Keratinocyte (primary cell): ENCODE data around the gene SH2D2A. TPM values are rescaled to one million over a fixed set of nuclear protein-coding genes. Genes with fewer than 3 reads are reported as not detected.
A peak's percentile ranks its signal among the peaks of the same experiment; 100 is the strongest.

ENCODE experiments used
- DNase-seq: peaks from one replicate; pipeline ENCODE4 v3.0.0-alpha.2; 2011; ENCODE audit warnings: low read depth, missing footprints, low spot score
- FAIRE-seq: peaks from 2 replicates; lab custom pipeline; 2011; peaks lifted over from hg19 to GRCh38; lab: Jason Lieb, UNC
- H2AFZ ChIP-seq: 2 replicates; pipeline ENCODE4 v1.6.0; 2012; ENCODE audit warnings: low read length, control low read depth, inconsistent platforms; ENCODE audit not compliant: control insufficient read depth
- H3K27ac ChIP-seq: 2 replicates; pipeline ENCODE4 v1.5.1; 2011; ENCODE audit warnings: low read length; ENCODE audit not compliant: control insufficient read depth, insufficient read depth
- H3K27me3 ChIP-seq: 3 replicates; pipeline ENCODE4 v1.6.0; 2011; ENCODE audit warnings: low read length; ENCODE audit not compliant: control insufficient read depth, insufficient read depth; ENCODE audit errors: extremely low read depth
- H3K36me3 ChIP-seq, 2 experiments: 2 replicates in 1 of 2; 3 replicates in 1 of 2; pipeline ENCODE4 v1.5.1; 2011; ENCODE audit warnings: low read length in 2 of 2, mild to moderate bottlenecking in 1 of 2; ENCODE audit not compliant: control insufficient read depth in 2 of 2, insufficient read depth in 2 of 2; ENCODE audit errors: extremely low read depth in 1 of 2
- H3K4me1 ChIP-seq: 3 replicates; pipeline ENCODE4 v1.5.1; 2011; ENCODE audit warnings: low read length; ENCODE audit not compliant: control insufficient read depth, insufficient read depth; ENCODE audit errors: extremely low read depth
- H3K4me2 ChIP-seq: 3 replicates; pipeline ENCODE4 v1.6.0; 2011; ENCODE audit warnings: low read depth, low read length; ENCODE audit not compliant: control insufficient read depth, insufficient read depth; ENCODE audit errors: extremely low read depth
- H3K4me3 ChIP-seq, 3 experiments: fragments of 200-600 bp in 1 of 3; sonication (generic) in 1 of 3; 2 replicates in 2 of 3; 3 replicates in 1 of 3; pipeline ENCODE4 v1.5.1; 2011 to 2016; ENCODE audit warnings: low read length in 3 of 3, mild to moderate bottlenecking in 3 of 3, control low read depth in 2 of 3, inconsistent platforms in 1 of 3, low read depth in 1 of 3, mixed read lengths in 1 of 3, mixed run types in 1 of 3, moderate library complexity in 1 of 3; ENCODE audit not compliant: control insufficient read depth in 2 of 3, insufficient read depth in 2 of 3; ENCODE audit errors: extremely low read depth in 1 of 3
- H3K79me2 ChIP-seq: 2 replicates; pipeline ENCODE4 v1.6.0; 2012; ENCODE audit warnings: low read length; ENCODE audit not compliant: control insufficient read depth, insufficient read depth
- H3K9ac ChIP-seq: 3 replicates; pipeline ENCODE4 v1.6.0; 2011; ENCODE audit warnings: low read length; ENCODE audit not compliant: control insufficient read depth, insufficient read depth; ENCODE audit errors: extremely low read depth
- H3K9me1 ChIP-seq: 3 replicates; pipeline ENCODE4 v1.6.0; 2011; ENCODE audit warnings: low read length; ENCODE audit not compliant: control insufficient read depth, insufficient read depth; ENCODE audit errors: extremely low read depth
- H3K9me3 ChIP-seq: 2 replicates; pipeline ENCODE4 v1.5.1; 2012; ENCODE audit warnings: low read depth, low read length; ENCODE audit not compliant: control insufficient read depth
- H4K20me1 ChIP-seq: 3 replicates; pipeline ENCODE4 v1.6.0; 2011; ENCODE audit warnings: low read length; ENCODE audit not compliant: control insufficient read depth, insufficient read depth; ENCODE audit errors: extremely low read depth
- CTCF ChIP-seq, 3 experiments: IDR thresholded peaks in 1 of 3; conservative IDR thresholded peaks in 1 of 3; optimal IDR thresholded peaks in 1 of 3; 2 replicates in 2 of 3; 3 replicates in 1 of 3; pipeline versions ENCODE3 to v1.5.1; 2011; ENCODE audit warnings: low read length in 3 of 3, mild to moderate bottlenecking in 3 of 3, moderate library complexity in 2 of 3, control low read depth in 1 of 3, inconsistent platforms in 1 of 3; ENCODE audit not compliant: insufficient read depth in 2 of 3; ENCODE audit errors: extremely low read depth in 1 of 3
- EZH2 ChIP-seq: IDR thresholded peaks from one replicate; pipeline ENCODE4 v1.6.1; 2012; ENCODE audit warnings: inconsistent platforms, mild to moderate bottlenecking, low read length, moderate library complexity
- dilution Hi-C: fragments of 300-500 bp; cut with MboI; formaldehyde crosslinking; loops from one replicate; pipeline ENCODE4 v1.7.0; 2020; ENCODE audit warnings: low sequenced_read_pairs; ENCODE audit not compliant: extremely low pct_ligation_motif_present
- polyA plus RNA-seq, 5 experiments: library from polyadenylated mRNA; depleted of rRNA in 3 of 5; stranded (reverse) in 3 of 5; stranded (forward) in 1 of 5; unstranded in 1 of 5; fragments of >200 nt; gene quantifications; 1 replicate in 1 of 5; 2 replicates in 3 of 5; 3 replicates in 1 of 5; pipeline versions ENCODE4 v1.2.1 to v1.2.3, GENCODE V29; 2011 to 2012; ENCODE audit warnings: missing spikeins in 2 of 5, low read depth in 1 of 5, low replicate concordance in 1 of 5

The SH2D2A gene
- polyA plus RNA-seq, 1 donor (not counting 4 experiments of a cell fraction or from before 2014, with no cell fraction given) = 2.5 TPM

DNA sequence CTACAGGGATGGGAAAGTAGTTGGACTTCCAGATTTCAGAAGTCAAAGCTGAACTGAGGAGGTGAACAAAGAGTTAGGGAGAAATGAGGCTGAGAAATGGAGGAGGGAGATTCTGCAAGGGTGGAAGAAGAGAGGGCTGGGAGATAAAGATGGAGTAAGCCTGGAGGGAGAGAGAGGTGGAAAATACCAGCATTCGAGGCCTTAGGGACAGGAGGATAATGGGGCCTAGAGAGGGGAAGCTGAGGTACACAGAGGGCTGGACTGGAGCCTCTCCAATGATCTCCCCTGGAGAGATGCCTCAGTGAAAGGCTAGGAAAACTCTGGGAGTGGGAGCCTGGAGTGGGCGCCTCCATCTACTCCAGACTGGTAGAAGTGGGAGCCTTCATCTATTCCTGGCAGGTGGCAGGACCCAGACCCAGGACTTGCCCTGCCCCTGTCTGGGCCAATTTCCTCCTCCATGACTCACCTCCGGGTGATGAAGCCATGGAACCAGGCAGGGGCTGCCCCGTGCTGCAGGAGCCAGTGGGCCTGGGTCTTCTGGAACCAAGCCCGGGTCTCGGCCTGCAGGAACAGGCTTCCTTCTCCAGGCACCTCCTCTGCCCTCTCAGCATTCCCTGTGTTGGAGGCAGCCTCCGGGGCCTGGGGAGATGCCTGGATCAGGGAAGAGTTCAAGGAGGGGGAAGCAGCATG is 1.9 kb downstream of the SH2D2A start:
- Histone ChIP-seq H3K4me3 (no peak overlapping the region), H3K4me2 (peak overlapping the region; percentile 69), H3K27me3 (no peaks in the 10 kb centered on the region), H3K9me3 (no peaks in the 10 kb centered on the region), H4K20me1 (no peaks in the 10 kb centered on the region), H2AFZ (no peak overlapping the region), H3K79me2 (no peaks in the 10 kb centered on the region), H3K9ac (no peak overlapping the region), H3K9me1 (no peaks in the 10 kb centered on the region), H3K36me3 (no peaks in the 10 kb centered on the region), H3K27ac (peak overlapping the region; percentile 17), H3K4me1 (peaks cover 48% of the 10 kb centered on the region)
- FAIRE-seq (no peak), DNase-seq (no peak)
- TF ChIP-seq EZH2 (no peak), CTCF (optimal IDR thresholded peaks at IDR 0.05 in 1 of 3, IDR thresholded peaks at IDR 0.05 in 1 of 3, conservative IDR thresholded peaks at IDR 0.05 in 1 of 3; ENCODE audit: extremely low read depth in 1 of 3, insufficient read depth in 2 of 3, low read length in 3 of 3) (no peak)
- dilution Hi-C loops = no loop called here

DNA sequence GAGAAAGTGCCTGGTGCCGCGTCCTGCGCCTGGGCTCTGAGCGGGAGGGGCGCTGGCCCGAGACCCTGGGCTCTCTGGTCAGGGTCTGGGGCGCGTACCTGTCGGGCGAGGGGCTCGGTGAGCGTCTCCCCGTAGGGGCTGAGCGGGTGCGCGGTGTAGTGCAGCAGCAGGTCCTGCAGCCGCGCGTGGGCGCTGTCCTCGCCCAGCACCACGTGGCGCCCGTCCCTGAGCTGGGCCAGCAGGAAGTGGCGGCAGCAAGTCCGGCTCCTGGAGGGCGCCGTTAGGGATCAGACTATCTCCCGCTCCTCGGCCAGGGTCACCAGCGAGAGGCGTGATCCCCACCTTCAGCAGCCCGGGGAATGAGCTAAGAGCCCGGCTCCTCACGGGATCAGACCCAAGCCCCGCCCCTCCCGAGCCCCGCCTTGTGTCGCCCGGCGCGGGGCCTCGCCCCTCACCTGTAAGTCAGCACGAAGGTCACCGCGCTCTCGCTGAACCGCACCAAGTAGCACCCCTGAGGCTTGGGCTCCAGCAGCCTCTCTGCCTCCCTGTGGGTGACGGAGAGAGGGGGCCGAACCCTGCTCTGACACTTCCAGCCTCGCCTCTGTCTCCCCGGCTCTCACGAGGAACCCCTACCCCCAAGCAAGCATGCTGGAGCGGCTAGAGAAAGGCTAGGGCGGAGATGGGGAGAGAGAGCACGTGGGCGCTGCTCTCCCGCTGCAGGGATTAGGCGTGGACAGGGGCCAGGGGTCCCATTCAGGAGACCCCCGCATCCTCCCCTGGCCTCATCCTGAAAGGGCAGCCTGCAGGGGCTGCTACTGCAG is 2.7 kb downstream of the SH2D2A start:
- H3K9ac ChIP-seq = peak overlapping the region; percentile 11
- H3K79me2 ChIP-seq = no peaks in the 10 kb centered on the region
- no peaks in the 10 kb centered on the region for H4K20me1 ChIP-seq
- H3K27me3 ChIP-seq = no peaks in the 10 kb centered on the region
- peak overlapping the region; percentile 69 for H3K4me2 ChIP-seq
- no peak overlapping the region for H3K27ac ChIP-seq
- peak overlapping the region; percentile 67 for H2AFZ ChIP-seq
- dilution Hi-C loops = no loop called here
- H3K36me3 ChIP-seq = no peaks in the 10 kb centered on the region
- no peak for FAIRE-seq
- no peak for DNase-seq
- TF ChIP-seq CTCF (optimal IDR thresholded peaks at IDR 0.05 in 1 of 3, IDR thresholded peaks at IDR 0.05 in 1 of 3, conservative IDR thresholded peaks at IDR 0.05 in 1 of 3; ENCODE audit: extremely low read depth in 1 of 3, insufficient read depth in 2 of 3, low read length in 3 of 3) (peak; percentile 41 to 80 (median 78)), EZH2 (no peak)
- H3K4me3 ChIP-seq = peak overlapping the region; percentile 25 to 59 (median 27)
- peaks cover 48% of the 10 kb centered on the region for H3K4me1 ChIP-seq
- H3K9me3 ChIP-seq = no peaks in the 10 kb centered on the region
- no peaks in the 10 kb centered on the region for H3K9me1 ChIP-seq
